ENCODE data around the gene PTPRC.

The PTPRC gene

DNA sequence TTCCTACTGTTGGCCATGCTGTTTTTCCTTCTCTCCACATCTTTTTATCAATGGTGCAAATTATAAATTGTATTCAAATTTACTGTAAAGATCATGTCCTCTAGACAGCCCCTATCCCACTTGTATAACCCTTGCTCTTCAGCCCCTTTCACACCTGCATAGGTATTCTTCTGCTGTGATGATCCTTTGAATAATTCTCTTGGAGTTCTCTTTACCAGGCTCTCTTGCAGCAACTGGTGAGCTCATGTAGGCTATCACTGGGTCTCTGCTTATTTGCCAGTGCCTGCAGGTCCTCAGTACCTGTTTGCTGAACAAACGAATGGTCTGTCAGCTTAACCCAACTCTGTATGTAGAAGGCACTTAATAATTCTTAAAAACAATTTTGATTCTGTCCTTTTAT is 8.2 kb downstream of the PTPRC start:
- DNase-seq (ENCODE audit: low read depth): no peak

GRCh38 chr1:198648592-198648991 is 9.8 kb downstream of the PTPRC start:
- no peak for DNase-seq (ENCODE audit: low read depth)

DNA sequence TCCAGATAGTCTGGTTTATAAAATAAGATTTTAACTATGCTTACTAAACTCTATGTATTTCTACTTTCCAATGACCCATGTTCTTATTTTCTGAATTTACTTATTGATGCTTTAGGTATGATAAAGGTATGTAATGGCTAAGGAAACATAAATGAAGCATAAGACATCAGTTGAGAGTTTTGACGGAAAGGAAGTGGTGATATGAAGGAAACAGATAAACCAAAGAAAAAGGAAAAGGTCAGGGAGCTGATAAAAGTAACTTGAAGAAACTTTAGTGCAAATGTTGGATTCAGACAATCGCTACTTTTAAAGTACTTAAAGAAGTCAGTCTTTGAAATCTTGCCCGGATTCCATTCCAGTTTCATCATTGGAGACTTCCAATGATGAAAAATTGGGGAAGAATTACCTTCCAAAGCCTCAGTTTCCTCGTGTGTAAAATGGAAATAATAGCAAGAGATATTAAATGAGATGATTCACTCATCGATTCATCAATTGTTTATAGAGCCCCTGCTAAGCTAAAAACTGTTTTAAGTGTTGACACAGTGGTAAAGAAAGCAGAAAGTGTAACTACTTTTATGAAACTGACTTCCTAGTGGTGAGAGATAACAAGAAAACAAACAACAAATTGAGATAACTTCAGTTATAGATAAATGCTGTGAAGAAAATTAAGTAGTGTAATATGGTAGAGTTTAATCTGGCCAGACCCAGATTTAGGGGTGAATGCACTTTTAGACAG is 10.6 kb downstream of the PTPRC start:
- DNase-seq (ENCODE audit: low read depth): no peak

GRCh38 chr1:198649968-198650338 is 11.1 kb downstream of the PTPRC start:
- no peak for DNase-seq (ENCODE audit: low read depth)

- DNase-seq (ENCODE audit: low read depth): no peak
Observed at GRCh38 chr1:198650506-198650905, 11.7 kb downstream of the PTPRC start.

GRCh38 chr1:198651650-198652400 is 13.0 kb downstream of the PTPRC start:
- no peak for DNase-seq (ENCODE audit: low read depth)

DNA sequence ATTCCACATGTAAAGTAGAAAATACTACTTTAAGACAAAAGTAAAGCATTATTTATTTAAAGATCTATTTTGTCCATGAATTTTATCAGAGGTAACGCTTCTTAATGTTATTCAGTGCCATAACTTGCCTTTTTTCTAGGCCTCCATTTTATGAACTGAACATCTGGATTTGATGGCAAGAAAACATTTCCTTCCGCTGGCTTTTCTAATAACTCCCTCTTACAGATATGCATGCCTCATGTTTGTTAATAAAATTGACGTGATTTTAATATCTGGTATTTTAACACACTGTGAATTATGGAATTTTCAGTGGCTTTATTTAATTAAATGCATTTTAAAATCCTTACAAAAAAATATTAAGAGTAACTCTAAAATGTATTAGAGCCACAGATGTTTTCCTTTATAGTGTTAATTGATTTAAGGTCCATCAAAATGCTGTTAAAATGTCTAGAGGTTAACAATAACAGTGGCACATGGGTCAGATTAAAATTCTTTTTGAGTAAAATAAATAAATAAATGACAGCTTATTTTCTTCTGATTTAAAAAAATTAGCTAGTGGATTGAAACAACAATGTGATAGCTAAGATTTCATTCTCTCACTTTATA is 15.1 kb downstream of the PTPRC start:
- DNase-seq (ENCODE audit: low read depth): no peak

GRCh38 chr1:198655459-198656121 is 16.8 kb downstream of the PTPRC start:
- DNase-seq (ENCODE audit: low read depth): no peak

- DNase-seq (ENCODE audit: low read depth): peak; percentile 55
Observed at GRCh38 chr1:198656500-198656932, 17.7 kb downstream of the PTPRC start.

DNA sequence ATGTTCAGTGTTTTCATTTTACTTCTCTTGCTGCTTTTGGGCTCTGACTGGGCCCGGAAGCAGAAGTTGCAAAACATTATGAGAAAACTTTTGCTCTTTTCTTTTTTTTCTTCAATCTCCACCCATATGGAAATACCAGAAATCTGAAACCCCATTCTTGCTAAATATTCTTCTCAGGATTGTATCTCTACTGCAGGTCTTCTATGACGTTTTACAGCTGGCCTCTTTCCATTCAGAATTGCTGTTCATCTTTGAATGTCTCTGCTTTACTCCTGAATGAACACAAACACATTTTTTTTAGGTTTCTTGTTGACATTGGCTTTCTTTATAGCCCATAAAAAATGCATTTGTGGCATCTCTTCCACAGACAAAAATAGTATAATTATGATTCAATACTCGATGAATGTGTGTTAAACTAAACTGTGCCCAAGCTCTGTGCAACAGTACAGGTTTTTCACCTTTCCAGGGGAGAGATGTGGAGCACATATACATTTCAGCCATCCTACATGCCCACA is 18.8 kb downstream of the PTPRC start:
- DNase-seq (ENCODE audit: low read depth): no peak

GRCh38 chr1:198660341-198661261 is 21.8 kb downstream of the PTPRC start:
- no peak for DNase-seq (ENCODE audit: low read depth)

- DNase-seq (ENCODE audit: low read depth): no peak
Observed at GRCh38 chr1:198662821-198663220, 24.0 kb downstream of the PTPRC start.

DNA sequence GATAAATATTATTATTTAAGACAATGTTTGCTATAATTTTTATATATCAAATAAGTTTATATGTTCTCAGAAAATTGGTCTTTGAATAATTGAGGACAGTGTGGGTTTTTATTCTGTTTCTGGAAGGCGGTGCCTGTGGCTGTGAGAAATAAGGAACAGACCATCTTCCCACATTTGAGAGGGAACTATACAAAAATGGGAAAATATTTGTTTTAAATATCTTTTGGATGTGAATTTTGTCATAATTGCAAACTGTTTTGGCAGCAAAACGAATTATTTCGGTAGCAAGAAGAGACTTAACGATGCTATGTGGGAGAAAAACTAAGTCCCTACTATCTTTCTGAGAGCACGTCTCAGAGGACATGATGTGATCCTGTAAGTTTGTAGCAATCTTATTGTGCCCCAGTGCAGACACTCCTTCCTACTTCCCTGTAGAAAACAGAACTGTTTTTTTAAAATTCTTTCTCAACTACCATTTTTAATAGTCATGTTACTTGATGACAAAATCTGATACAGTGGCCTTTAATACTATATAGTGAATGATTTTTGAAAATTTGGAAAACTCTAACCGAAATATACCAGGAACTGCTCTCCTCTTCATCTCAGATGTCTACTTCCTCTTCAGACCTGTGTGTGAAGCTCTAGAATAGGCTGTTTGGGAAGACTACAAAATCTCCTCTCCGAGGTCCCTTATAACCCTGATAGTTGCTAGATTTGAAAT is 25.4 kb downstream of the PTPRC start:
- no peak for DNase-seq (ENCODE audit: low read depth)

GRCh38 chr1:198667186-198667585 is 28.3 kb downstream of the PTPRC start:
- DNase-seq (ENCODE audit: low read depth): no peak

DNA sequence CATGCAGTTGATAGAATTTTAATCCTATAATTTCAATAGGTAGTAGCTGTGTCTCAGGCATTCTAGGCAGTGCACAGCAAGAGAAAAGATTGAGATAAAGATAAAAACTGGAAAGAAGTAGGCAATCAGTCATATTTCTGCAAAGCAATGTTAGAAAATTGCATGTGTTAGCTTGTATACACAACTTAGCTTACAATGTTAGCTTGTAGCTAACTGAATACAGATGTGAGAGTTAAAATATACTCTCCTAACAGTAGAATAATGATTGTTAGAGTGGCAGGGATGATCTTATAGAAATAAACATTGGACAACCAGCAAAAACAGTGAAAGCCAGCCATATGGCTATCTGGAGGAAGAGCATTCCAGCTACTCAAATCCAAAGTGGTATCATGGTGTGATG is 29.0 kb downstream of the PTPRC start:
- DNase-seq (ENCODE audit: low read depth): no peak

DNA sequence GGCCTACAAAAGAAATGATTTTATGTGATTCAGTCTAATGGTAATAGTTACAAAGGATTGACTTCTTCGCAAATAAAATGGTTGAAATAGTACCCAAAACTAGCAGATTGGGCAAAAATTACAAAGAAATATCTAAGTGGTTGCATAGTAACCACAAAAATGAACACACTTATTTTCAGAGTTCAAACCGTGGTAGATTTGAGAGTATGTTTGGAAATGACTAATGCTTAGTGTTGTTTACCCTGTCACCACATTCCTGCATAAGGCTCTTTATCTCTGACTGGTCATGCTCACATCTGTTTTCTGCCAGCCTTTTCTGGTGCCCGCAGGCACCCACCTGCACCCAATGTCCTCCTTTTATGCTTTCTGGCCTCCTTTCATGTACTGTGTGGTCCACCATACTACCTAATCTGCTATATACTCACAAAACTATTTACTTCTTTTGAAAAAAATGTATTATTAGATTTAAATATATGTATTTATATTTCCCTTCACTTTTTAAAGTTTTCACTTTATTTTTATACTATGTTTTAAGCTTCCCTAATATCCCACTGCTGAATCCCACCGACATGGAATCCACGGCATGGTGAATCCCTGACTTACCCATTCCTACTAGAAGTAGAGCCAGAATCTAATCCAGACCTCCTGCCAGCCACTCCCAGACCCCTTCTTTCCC is 30.3 kb downstream of the PTPRC start:
- DNase-seq (ENCODE audit: low read depth): peak; percentile 34

GRCh38 chr1:198669771-198670170 is 30.9 kb downstream of the PTPRC start:
- no peak for DNase-seq (ENCODE audit: low read depth)

DNA sequence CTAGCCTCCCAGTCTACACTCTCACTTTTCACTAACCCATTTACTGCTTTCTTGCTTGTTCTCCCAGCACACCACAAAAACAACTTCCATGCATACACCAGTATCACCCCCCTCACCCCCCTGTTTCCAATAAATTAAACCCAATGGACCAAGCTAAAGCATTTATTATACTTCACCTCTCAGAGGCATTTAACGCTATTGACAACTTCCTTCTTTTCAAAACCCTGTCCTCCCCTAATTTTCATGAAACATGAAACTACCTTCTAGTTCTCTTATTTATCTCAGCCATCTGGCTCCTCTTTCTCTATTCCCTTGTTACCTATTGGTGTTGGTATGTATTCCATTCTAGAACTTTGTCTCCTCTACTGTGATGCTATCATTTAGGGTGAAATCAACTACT is 32.3 kb downstream of the PTPRC start:
- no peak for DNase-seq (ENCODE audit: low read depth)

DNA sequence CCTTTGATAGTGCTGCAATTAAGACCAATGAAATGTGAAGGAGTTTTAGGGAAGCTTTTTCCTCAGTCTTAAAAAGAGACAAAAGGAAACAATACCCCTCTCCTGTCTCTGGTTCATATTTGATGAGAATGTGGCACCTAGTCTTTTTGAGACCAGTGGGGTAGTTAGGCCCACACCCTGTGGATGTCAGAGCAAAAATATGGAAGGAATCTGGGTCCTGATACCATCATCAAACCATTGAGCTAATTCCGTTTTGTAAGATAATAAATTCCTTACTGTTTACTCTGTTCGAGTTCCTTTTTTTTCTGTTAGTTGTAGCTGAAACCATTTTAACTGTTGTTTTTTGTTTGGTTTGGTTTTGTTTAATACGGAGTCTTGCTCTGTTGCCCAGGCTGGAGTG is 33.3 kb downstream of the PTPRC start:
- no peak for DNase-seq (ENCODE audit: low read depth)

- no peak for DNase-seq (ENCODE audit: low read depth)
Observed at GRCh38 chr1:198674009-198674408, 35.2 kb downstream of the PTPRC start.
